ENCODE measurements around the gene HAP1. TPM values are rescaled to one million over a fixed set of nuclear protein-coding genes. Genes with fewer than 3 reads are reported as not detected.
"Not testable (repeated sequence)": the region's sequence is repeated elsewhere in the genome, so short reads cannot be mapped to it uniquely, and the experiment has no call there.

HAP1 gene, protein sequence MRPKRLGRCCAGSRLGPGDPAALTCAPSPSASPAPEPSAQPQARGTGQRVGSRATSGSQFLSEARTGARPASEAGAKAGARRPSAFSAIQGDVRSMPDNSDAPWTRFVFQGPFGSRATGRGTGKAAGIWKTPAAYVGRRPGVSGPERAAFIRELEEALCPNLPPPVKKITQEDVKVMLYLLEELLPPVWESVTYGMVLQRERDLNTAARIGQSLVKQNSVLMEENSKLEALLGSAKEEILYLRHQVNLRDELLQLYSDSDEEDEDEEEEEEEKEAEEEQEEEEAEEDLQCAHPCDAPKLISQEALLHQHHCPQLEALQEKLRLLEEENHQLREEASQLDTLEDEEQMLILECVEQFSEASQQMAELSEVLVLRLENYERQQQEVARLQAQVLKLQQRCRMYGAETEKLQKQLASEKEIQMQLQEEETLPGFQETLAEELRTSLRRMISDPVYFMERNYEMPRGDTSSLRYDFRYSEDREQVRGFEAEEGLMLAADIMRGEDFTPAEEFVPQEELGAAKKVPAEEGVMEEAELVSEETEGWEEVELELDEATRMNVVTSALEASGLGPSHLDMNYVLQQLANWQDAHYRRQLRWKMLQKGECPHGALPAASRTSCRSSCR
- under 1 TPM; 0.42 to 0.73 TPM for total RNA-seq
- long read RNA-seq = 0 reads

DNA sequence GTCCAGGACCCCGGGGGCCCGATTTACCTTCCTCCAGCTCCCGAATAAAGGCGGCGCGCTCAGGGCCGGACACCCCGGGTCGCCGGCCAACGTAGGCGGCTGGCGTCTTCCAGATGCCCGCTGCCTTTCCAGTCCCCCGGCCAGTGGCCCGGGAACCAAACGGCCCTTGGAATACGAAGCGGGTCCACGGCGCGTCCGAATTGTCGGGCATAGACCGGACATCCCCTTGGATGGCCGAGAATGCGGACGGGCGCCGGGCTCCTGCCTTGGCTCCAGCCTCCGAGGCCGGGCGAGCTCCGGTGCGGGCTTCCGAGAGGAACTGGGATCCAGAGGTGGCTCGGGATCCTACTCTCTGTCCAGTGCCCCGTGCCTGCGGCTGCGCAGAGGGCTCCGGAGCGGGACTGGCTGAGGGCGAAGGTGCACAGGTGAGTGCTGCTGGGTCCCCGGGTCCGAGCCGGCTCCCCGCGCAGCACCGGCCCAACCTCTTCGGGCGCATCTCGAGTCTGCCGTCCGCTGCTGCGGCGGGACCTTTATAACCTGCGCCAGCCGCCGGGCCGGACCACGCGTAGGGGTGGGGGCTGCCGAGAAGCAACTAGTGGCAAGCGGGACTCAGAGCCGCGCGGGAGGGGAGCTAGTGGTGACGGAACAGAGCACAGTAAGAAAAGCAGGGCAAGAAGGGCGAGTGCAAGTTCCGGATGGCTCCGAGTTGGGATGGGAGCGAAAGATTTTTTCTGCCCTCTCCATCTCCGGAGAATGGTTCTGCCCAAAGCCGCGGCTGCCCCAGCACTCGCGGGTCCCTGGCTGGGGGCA lies at the start of gene HAP1:
Gene HAP1, minus strand, starts transcription at position 505 of the 810 bp plus-strand sequence. Its CDS starts 9 bp downstream, at position 496.
- intact Hi-C loops (cut with DNase I, micrococcal nuclease) = loop anchor here in 1 of 2 donors (10.0 kb wide), 1 partner anchor 70 kb away; no protein-coding TSS in a partner anchor
- ATAC-seq (peak; percentile 36), DNase-seq (peak in 1 of 2 donors; percentile 32)

DNA sequence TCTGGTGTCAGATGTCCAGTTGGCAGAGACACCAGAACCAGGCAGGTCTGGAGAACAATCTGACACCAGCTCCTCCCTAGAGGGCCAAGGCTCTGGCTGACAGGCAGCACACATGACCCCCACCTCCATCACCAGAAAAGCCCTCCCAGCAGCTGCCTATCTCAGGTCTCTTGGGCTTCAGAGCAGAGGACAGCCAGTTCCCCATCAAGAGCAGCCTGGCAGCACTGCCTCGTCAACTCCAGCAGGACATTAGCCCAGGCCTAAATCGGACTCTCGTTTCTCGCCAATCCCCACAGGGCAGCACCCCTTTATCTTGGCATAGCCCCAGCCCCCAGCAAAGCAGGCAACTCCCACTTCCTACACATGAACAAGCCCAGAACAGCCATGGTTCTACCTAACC lies 47.7 kb upstream of the HAP1 start:
- DNase-seq (no peak), ATAC-seq (no peak)
- intact Hi-C loops (cut with DNase I, micrococcal nuclease) = no loop called here

DNA sequence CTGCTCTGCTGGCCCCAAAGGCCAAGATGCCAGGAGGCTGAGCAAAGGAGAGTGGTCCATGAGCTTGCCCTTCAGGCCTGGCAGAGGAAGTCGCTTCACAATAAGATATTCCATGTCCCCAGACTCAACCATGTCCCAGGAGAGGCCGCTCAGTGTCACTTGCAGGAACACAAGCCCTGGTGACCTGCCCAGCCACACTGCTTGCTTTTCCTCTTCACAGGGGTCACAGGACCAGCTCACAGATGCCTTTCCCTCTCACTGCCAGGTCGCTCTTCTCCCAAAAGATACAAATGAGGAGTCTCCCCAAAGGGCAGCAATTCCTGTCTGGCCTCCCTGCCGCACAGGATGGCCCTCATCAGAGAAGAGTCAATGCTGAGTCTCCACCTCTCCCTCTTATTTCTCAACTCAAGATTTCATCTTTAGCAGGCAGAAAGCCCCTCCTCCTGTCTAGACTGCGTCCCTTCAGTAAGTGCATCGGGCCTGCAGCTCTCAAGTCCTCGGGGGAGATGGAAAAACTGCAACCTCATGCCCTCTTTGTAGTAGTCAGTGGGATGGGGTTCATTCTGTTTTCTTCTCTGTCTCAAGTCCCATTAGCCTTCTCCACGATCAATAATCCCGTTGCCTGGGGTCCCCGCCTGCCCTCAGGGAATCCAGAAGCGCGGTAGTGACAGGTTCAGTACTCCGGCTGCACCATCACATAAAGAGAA lies 47.1 kb upstream of the HAP1 start:
- ATAC-seq = no peak
- intact Hi-C loops (cut with DNase I, micrococcal nuclease) = no loop called here
- no peak for DNase-seq

DNA sequence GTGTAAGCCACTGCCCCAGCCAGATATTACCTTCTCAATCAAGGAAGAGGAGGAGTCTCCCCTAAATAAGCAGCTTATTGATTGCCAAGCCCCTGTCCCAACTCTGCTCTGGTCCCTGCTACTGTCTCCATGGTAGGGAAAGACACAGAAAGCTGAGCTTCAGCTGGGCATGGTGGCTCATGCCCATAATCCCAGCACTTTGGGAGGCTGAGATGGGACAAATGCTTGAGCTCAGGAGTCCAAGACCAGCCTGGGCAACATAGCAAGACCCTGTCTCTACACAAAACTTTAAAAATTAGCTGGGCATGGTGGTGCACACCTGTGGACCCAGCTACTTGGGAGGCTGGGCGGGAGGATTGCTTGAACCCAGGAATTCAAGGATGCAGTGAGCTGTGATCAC lies 45.5 kb upstream of the HAP1 start:
- intact Hi-C loops (cut with DNase I, micrococcal nuclease) = no loop called here
- no peak for ATAC-seq
- no peak for DNase-seq

GRCh38 chr17:41777574-41778188 lies 43.2 kb upstream of the HAP1 start:
- ATAC-seq (peak; percentile 15), DNase-seq (peak; percentile 58 to 73)
- intact Hi-C loops (cut with DNase I, micrococcal nuclease) = no loop called here

DNA sequence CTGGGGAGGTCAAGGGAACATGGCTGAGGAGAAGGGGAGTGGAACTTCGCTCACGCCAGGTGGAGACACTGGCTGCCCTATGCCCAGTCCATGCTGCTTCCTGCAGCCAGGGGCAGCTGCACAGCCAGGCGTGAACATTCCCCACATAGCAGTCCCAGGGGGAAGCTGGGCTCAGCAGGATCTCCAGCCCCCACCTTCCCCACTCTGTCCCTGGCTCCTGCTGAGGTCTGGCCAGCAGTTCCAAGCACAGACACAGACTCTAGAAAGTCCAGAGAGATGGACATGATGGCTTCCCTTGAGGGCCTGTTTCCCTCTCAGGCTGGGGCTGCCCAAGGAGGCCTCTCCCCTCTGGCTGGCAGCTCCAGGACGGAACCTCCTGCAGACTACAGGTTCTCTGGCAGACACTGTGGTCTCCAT lies 42.7 kb upstream of the HAP1 start:
- intact Hi-C loops (cut with DNase I, micrococcal nuclease) = no loop called here
- peak; percentile 36 to 65 for DNase-seq
- ATAC-seq = no peak

DNA sequence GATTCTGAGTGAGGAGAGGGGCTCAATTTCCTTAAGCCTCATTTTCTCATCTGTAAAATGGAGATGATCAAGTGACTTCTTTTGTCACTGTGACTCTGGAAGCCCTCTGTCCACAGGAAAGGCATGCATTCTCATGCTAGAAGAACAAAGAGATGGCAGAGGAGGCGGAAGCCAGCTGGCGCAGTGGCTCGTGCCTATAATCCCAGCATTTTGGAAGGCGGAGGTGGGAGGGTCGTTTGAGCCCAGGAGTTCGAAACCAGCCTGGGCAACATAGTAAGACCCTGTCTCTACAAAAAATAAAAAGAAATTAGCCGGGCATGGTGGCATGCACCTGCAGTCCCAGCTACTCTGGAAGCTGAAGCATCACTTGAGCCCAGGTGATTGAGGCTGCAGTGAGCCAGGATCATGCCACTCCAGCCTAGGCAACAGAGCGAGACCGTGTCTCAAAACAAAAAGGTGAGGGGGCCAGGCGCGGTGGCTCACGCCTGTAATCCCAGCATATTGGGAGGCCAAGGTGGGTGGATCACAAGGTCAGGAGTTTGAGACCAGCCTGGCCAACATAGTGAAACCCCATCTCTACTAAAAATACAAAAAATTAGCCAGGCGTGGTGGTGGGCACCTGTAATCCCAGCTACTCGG lies 41.9 kb upstream of the HAP1 start:
- intact Hi-C loops (cut with DNase I, micrococcal nuclease); ATAC-seq; DNase-seq: not testable (repeated sequence)

- intact Hi-C loops (cut with DNase I, micrococcal nuclease) = no loop called here
- peak; percentile 46 for ATAC-seq
- DNase-seq = peak; percentile 70 to 84
Measured at GRCh38 chr17:41775394-41776226, 41.2 kb upstream of the HAP1 start.

- intact Hi-C loops (cut with DNase I, micrococcal nuclease) = no loop called here
- ATAC-seq (no peak), DNase-seq (peak; percentile 34 to 40)
Measured at GRCh38 chr17:41773731-41774193, 39.3 kb upstream of the HAP1 start.

DNA sequence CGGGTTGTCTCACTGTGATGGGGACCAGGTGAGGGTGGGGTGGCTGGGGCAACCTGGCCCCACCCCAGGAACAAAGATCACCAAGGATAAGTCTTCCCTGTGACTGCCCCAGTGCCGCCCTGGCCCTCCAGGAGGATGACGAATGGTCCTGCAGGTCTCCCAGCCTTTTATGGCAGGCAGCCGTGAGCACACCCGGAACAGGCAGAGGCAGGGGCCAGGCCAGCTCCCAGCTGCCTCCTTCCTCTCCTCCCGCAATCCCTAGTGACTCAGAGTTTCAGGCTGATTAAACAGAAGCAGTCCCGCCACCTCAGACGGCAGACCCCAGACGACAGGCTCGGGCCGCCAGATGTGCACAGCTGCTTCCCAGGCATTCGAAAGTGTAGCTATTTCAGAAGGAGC lies 38.7 kb upstream of the HAP1 start:
- peak; percentile 87 to 97 for DNase-seq
- ATAC-seq = peak; percentile 70
- intact Hi-C loops (cut with DNase I, micrococcal nuclease) = no loop called here

DNA sequence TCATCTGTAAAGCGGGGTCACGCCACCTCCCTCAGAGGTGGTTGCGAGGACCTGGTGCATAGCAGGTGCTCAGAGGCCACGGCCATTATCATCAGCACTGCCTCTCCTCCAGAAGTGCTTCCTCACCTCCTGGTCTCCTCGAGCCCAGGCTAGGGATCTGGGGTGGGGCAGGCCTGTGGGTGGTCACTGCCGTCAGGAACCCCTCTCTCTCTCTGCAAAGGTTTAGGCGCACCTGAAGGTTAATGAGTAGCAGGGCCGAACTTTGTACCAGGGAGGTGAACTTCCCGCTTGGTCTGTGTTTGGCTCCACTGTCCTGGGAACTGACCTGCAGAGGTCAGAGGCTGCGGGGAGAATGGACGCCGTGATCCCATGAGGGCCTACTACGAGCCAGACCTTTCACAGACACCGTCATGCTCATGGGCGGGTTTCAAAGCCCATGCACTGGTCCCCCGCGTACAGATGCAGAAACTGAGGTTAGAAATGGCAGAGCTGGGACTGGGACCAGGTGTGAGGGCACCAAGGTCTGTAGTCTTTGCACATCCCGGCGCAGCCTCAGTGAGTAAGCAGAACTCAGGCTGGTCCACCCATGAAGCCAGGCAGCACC lies 38.2 kb upstream of the HAP1 start:
- ATAC-seq (peak; percentile 43), DNase-seq (peak; percentile 59 to 69)
- intact Hi-C loops (cut with DNase I, micrococcal nuclease) = no loop called here

- intact Hi-C loops (cut with DNase I, micrococcal nuclease) = no loop called here
- ATAC-seq (peak; percentile 63), DNase-seq (peak; percentile 88 to 91)
Measured at GRCh38 chr17:41772218-41772585, 37.8 kb upstream of the HAP1 start.

DNA sequence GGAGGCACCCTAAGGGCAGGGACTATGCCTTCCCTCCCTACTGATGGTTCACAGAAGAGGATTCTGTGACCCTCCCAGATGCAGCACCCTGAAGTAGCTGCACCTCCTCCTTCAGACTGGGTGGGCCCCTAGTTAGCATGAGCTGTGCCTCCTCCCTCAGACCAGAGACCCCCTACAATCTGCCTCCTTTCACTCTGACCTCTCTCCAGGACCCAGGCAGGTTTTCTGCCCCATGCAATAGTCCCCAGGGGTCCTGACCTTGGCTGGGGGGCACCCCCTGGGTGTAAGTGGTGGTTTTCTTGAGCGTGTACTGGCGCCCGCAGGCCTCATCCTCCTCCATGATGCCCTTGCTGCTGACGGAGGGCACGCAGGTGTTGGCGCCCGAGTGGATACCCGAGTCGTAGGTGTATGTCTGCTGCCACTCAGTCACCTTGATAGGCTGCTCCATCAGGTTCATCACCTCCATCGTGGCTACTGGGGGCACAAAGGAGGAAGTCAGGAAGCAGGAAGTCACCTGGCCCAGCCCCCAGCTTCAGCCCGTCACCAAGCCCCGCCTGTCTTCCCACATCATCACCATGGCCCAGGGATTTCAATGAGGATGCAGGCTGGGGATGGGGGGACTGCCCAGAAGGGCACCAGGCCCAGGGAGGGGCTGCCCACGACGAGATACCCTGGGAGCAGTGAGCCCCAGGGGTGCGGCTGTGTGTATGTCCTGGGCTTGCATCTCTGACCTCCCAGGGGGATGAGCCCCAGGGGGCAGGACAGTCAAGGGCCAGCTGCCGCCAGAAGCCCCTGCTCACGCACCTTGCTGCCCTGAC lies 37.2 kb upstream of the HAP1 start:
- ATAC-seq = no peak
- DNase-seq = peak; percentile 35 to 57
- intact Hi-C loops (cut with DNase I, micrococcal nuclease) = no loop called here

GRCh38 chr17:41769985-41770384 lies 35.5 kb upstream of the HAP1 start:
- ATAC-seq (no peak), DNase-seq (no peak)
- intact Hi-C loops (cut with DNase I, micrococcal nuclease) = no loop called here

DNA sequence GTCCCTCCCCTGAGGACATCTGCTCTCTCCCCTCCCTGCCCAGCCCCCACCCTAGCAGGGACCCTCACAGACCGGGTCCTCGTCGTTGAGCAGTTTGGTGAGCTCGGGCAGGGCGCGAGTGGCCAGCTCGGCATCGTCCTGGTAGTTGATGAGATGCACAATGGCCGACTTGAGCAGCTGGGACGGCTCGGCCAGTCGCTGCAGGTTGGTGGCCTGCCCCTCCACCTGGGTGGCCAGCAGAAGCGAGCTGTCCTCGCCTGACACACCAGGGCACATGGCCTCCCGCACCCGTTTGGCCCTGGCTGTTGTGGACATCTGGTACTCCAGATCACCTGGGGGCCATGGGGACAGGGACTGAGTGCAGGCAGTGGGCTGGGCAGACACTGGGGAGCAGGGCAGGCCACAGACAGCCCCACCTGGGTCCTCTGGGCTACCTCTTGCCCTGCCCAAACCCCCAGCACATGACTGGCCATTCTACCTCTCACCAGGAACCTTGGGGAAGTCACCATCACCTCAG lies 35.0 kb upstream of the HAP1 start:
- DNase-seq (no peak), ATAC-seq (no peak)
- intact Hi-C loops (cut with DNase I, micrococcal nuclease) = no loop called here
